ENCODE results near the gene KRT80. TPM values are rescaled to one million over a fixed set of nuclear protein-coding genes. Genes with fewer than 3 reads are reported as not detected.

KRT80 gene
- total and polyA plus RNA-seq, 2 donors (not counting 3 experiments of a cell fraction or from before 2014, with no cell fraction given): 13.6 to 23.7 TPM

DNA sequence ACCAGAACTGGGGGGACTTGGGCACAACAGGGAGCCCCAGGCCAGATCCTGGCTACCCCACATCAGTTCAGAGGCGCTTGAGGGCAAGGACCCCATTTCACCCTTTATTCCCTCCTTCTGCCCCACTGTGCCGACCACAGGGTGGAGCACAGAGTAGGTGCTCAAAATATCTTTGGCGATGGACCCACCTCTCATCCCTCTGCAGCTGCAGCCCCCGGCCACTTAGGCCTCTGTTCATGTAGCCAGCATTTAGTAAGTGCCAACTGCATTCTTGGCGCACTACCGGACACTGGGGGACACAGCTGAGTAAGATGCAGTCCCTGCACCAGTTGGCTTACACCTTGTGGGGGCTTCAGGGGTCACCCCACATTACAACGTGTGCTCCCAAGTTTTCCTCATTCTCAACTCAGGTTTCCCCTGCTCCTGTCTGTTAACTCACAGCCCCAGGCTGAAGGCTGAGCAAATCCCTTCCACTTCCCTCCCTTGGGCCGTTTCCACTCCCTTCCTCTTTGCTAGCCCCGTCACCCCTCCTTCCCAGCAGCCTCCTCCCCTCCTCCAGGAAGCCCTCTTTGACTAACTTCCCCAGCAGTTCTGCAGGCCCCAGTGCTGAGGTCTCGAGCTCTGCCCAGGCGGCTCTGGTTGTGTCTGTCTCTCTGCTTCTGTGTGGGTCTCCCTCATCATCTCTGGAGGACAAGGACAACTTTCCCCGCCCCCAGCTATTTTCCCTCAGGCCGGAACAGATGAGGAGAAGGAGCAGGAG is 26.5 kb downstream of the KRT80 start:
- Histone ChIP-seq H3K9me1 (replicated peaks; ENCODE audit: control insufficient read depth, extremely low read depth, insufficient read depth, low read length) (no peaks in the 10 kb centered on the region), H3K4me2 (ENCODE audit: insufficient read depth, low read length) (no peak overlapping the region), H3K27ac (ENCODE audit: insufficient read depth, low read depth, low read length) (no peak overlapping the region), H3K9me3 (replicated peaks; ENCODE audit: control insufficient read depth, insufficient read depth, low read length) (no peaks in the 10 kb centered on the region), H4K20me1 (replicated peaks; ENCODE audit: control insufficient read depth, extremely low read depth, insufficient read depth, low read length) (no peaks in the 10 kb centered on the region), H3K27me3 (ENCODE audit: control insufficient read depth in 2 of 2, insufficient read depth in 2 of 2, low read length in 2 of 2) (no peaks in the 10 kb centered on the region), H3K9ac (replicated peaks; ENCODE audit: extremely low read depth, insufficient read depth, low read length) (no peak overlapping the region), H3K36me3 (ENCODE audit: control insufficient read depth in 2 of 2, extremely low read depth in 1 of 2, insufficient read depth in 2 of 2, low read length in 2 of 2) (no peaks in the 10 kb centered on the region), H2AFZ (ENCODE audit: low read depth, low read length) (peak overlapping the region; percentile 19), H3K4me1 (ENCODE audit: control insufficient read depth, extremely low read depth, insufficient read depth, low read length) (peaks cover 17% of the 10 kb centered on the region), H3K79me2 (ENCODE audit: control insufficient read depth, insufficient read depth, low read length) (no peaks in the 10 kb centered on the region), H3K4me3 (replicated peaks in 1 of 3; ENCODE audit: insufficient read depth in 1 of 3, low read depth in 1 of 3, low read length in 3 of 3) (no peak overlapping the region)
- TF ChIP-seq, protein P1, sequence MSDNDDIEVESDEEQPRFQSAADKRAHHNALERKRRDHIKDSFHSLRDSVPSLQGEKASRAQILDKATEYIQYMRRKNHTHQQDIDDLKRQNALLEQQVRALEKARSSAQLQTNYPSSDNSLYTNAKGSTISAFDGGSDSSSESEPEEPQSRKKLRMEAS (IDR thresholded peaks at IDR 0.05; ENCODE audit: insufficient read depth, insufficient read length): no peak
- TF ChIP-seq, protein P2, sequence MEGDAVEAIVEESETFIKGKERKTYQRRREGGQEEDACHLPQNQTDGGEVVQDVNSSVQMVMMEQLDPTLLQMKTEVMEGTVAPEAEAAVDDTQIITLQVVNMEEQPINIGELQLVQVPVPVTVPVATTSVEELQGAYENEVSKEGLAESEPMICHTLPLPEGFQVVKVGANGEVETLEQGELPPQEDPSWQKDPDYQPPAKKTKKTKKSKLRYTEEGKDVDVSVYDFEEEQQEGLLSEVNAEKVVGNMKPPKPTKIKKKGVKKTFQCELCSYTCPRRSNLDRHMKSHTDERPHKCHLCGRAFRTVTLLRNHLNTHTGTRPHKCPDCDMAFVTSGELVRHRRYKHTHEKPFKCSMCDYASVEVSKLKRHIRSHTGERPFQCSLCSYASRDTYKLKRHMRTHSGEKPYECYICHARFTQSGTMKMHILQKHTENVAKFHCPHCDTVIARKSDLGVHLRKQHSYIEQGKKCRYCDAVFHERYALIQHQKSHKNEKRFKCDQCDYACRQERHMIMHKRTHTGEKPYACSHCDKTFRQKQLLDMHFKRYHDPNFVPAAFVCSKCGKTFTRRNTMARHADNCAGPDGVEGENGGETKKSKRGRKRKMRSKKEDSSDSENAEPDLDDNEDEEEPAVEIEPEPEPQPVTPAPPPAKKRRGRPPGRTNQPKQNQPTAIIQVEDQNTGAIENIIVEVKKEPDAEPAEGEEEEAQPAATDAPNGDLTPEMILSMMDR (IDR thresholded peaks at IDR 0.05; ENCODE audit: extremely low read depth in 1 of 2, insufficient read depth in 1 of 2, low read depth in 1 of 2, low read length in 2 of 2): no peak
- intact Hi-C loops (cut with micrococcal nuclease) (no loop called here), dilution Hi-C loops (cut with MboI; ENCODE audit: extremely low pct_ligation_motif_present, low sequenced_read_pairs) (no loop called here)
- no peak for DNase-seq (ENCODE audit: low read depth, low spot score)
- CTCF ChIA-PET: interaction anchor here (0.8 to 1.7 kb wide), 2 partner anchors 10 to 705 kb away, joined by 3 read pairs; no protein-coding TSS in a partner anchor
- POLR2A ChIA-PET: no interaction called here
- no TSS peak for BruUV-seq (replicated peaks)
- FAIRE-seq: no peak

DNA sequence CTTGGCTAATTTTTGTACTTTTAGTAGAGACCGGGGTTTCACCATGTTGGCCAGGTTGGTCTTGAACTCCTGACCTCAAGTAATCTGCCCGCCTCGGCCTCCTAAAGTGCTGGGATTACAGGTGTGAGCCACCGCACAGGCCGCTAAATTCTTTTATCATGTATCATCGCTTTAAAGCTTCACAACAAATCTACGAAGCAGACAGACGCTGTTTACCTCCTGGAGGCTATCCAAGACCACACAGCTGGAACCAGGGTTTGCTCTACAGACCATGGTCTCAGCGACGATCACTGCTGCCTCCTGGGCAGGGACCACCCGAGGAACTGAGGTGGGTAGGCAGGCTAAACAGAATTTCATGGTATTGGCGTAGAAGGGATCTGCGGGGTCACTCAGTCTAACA is 27.2 kb downstream of the KRT80 start:
- no peak for DNase-seq (ENCODE audit: low read depth, low spot score)
- Histone ChIP-seq H3K9ac (replicated peaks; ENCODE audit: extremely low read depth, insufficient read depth, low read length) (no peak overlapping the region), H3K4me2 (ENCODE audit: insufficient read depth, low read length) (no peak overlapping the region), H3K36me3 (ENCODE audit: control insufficient read depth in 2 of 2, extremely low read depth in 1 of 2, insufficient read depth in 2 of 2, low read length in 2 of 2) (no peaks in the 10 kb centered on the region), H3K4me3 (replicated peaks in 1 of 3; ENCODE audit: insufficient read depth in 1 of 3, low read depth in 1 of 3, low read length in 3 of 3) (no peak overlapping the region), H3K27ac (ENCODE audit: insufficient read depth, low read depth, low read length) (no peak overlapping the region), H2AFZ (ENCODE audit: low read depth, low read length) (no peak overlapping the region), H3K27me3 (ENCODE audit: control insufficient read depth in 2 of 2, insufficient read depth in 2 of 2, low read length in 2 of 2) (no peaks in the 10 kb centered on the region), H3K79me2 (ENCODE audit: control insufficient read depth, insufficient read depth, low read length) (no peaks in the 10 kb centered on the region), H3K9me1 (replicated peaks; ENCODE audit: control insufficient read depth, extremely low read depth, insufficient read depth, low read length) (no peaks in the 10 kb centered on the region), H3K4me1 (ENCODE audit: control insufficient read depth, extremely low read depth, insufficient read depth, low read length) (peaks cover 17% of the 10 kb centered on the region), H4K20me1 (replicated peaks; ENCODE audit: control insufficient read depth, extremely low read depth, insufficient read depth, low read length) (no peaks in the 10 kb centered on the region), H3K9me3 (replicated peaks; ENCODE audit: control insufficient read depth, insufficient read depth, low read length) (no peaks in the 10 kb centered on the region)
- dilution Hi-C loops (cut with MboI; ENCODE audit: extremely low pct_ligation_motif_present, low sequenced_read_pairs) (no loop called here), intact Hi-C loops (cut with micrococcal nuclease) (no loop called here)
- POLR2A ChIA-PET: no interaction called here
- CTCF ChIA-PET: interaction anchor here (1.7 kb wide), 1 partner anchor 706 kb away, joined by 3 read pairs; no protein-coding TSS in a partner anchor
- no peak for FAIRE-seq
- TF ChIP-seq POLR2A (IDR thresholded peaks at IDR 0.05; ENCODE audit: low read depth, low read length) (no peak), JUN (IDR thresholded peaks at IDR 0.05; ENCODE audit: borderline replicate concordance, insufficient read depth, insufficient read length, low read depth) (no peak), FOS (IDR thresholded peaks at IDR 0.05; ENCODE audit: borderline replicate concordance, insufficient read depth, low read length) (no peak), EZH2 (IDR thresholded peaks at IDR 0.05; ENCODE audit: borderline replicate concordance, low read depth, low read length, severe bottlenecking) (no peak), POLR2AphosphoS5 (IDR thresholded peaks at IDR 0.05; ENCODE audit: insufficient read depth, low read depth, low read length) (no peak), MYC (IDR thresholded peaks at IDR 0.05; ENCODE audit: low read depth, low read length) (no peak), GATA2 (IDR thresholded peaks at IDR 0.05; ENCODE audit: insufficient read depth, insufficient read length, low read depth, low read length) (no peak)
- TF ChIP-seq, protein P1 (IDR thresholded peaks at IDR 0.05; ENCODE audit: insufficient read depth, insufficient read length): no peak
- TF ChIP-seq, protein P2 (IDR thresholded peaks at IDR 0.05; ENCODE audit: extremely low read depth in 1 of 2, insufficient read depth in 1 of 2, low read depth in 1 of 2, low read length in 2 of 2): no peak
- BruUV-seq (replicated peaks): no TSS peak

All from endothelial cell of umbilical vein (primary cell).